Stimulated activated CD8-positive, alpha-beta memory T cell treated with anti-CD3 and anti-CD28 coated beads, Interleukin-12 subunit alpha, Interleukin-12 subunit beta, amount 100 ng/mL, for 4 hours (primary cell): ENCODE data around the gene SEC14L1.

Experiments
- DNase-seq: peaks from one replicate; pipeline ENCODE4 v3.0.0-alpha.2; 2020; ENCODE audit warnings: low read depth

Gene SEC14L1

DNA sequence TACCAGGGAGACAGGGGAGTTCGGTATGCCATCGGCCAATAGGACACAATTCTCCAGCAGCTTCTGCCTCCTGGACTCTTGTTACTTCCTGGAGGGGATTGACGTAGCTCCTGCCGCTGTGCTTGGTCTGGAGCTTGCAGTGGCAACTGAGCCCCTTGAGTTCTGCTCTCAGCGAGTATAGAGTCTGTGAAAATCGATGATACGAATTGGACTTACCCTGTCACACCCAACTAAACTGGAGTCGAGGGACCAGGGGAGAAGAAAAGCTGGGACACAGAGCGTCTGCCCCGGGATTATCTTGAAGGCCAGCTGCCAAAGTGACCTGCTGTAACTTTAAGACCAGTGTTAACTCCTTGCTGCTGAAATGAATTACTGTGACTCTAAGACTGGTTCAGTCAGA is 22.2 kb downstream of the SEC14L1 start:
- no peak for DNase-seq

- no peak for DNase-seq
Observed at GRCh38 chr17:77163511-77164280, 22.9 kb downstream of the SEC14L1 start.

DNA sequence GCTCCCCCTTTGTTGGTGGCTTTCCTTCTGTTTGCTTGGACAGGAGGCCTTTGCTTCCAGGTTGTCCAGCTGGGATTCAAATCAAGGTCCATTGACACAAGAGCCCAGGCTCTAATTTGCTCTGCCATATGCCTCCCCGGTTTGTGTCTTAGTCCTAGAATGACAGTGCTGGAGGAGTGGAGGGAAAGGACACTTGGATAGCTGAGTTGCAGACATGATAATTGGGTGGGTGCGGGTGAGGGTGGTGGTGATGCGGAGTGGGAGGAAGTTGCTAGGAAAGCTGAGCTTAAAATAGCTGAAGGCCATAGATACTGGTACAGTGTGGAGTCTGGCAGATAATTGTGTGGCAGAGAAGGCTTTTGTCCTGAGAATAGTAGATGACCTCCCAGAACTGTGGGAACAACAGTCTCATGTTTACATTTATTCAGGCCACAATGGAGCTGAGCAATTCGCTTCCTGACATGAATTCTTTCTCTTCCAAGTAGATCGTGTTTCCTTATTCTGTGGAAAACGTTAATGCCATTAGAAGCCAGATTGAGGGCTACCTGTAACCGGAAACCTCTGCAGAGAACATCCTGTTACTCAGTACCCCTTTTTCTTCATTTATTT is 23.8 kb downstream of the SEC14L1 start:
- DNase-seq = no peak

DNA sequence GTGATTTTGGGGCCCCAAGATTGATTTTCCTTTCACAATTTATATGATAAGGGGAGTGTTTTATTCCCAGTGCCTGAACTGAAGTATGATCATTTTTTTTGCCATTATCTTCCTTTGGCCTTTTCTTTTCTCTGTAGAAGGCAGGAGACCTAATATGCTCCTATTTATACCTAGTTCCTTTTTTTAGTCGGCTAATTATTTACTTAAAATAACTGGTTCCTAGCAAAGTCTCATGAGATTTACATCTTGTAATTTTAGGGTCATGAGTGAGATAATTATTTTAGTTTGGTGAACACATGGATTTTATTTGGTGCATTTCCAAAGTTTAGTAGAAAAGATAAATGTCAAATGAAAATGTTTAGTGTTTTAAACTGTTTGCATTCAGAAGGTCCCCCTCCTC is 24.8 kb downstream of the SEC14L1 start:
- DNase-seq = no peak

DNA sequence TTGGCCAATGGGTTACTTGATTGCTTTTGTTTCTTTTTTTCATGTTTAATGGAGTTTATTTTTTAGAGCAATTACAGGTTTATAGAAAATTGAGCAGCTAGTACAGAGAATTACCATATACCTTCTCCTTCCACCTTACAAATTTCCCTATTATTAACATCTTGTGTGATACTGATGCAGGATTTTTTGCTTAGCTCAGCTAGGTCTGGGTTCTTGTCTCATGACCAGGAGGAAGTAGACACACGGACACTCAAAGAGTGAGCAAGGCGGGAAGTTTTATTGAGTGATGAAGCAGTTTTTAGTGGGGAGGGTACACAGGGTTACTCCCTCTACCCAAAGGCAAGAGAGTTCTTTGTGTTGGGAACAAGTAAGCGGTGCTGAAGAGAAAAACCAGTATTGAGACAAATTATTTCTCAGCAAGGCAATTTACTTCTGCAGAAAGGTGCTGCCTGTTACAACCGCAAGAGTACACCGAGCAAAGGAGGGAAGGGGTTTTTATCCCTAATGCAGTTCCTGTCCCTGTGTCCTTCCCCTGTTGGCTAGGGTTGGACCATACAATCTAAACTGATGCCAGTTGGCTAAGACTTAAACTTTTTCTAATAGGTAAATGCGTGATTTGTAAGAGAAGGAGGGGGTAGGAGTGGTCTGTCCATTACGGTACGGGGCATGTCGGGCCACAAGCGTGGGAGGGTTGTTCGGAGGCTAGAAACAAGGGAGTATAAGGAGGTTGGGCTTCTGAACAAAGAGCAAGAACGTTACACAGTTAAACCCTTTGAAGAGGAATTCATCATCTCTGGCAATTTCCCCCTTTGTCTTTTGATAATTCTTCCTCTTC is 26.9 kb downstream of the SEC14L1 start:
- no peak for DNase-seq

GRCh38 chr17:77173104-77173503 is 32.3 kb downstream of the SEC14L1 start:
- DNase-seq = no peak

- DNase-seq = no peak
Observed at GRCh38 chr17:77174928-77175661, 34.3 kb downstream of the SEC14L1 start.

DNA sequence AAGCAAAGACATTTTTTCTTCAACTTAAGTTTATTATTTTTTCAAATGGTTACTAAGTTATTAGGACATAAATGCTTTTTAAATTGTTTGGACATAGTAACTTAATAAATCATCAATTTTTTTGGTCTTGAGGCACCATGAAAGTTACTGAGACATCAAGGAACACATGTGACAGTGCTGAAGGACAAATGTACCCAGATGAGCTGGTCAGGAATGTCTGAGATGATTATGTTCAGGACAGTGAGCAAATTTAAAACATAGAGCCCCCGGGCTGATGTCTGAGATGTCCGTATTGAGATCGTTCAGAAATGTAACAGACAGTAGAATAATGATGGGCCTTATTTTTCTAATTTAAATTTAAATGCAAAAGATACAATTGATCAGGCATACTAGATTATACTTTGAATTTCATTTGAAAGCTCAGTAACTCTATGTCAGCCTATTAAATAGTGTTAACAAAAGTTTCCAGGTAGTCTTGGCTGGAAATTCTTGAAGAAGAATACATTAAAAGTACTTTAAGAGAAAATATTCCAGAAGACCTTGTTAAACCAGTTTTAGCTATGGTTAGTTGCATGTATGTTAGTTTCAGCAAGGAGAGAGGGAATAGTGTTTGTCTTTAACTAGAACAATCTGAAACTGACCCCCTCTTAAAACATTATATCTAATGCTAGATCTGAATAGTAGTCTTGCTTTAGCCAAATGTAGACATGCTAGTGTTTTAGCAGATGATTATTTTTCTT is 36.4 kb downstream of the SEC14L1 start:
- DNase-seq = no peak

- DNase-seq = no peak
Observed at GRCh38 chr17:77178050-77178449, 37.3 kb downstream of the SEC14L1 start.

DNA sequence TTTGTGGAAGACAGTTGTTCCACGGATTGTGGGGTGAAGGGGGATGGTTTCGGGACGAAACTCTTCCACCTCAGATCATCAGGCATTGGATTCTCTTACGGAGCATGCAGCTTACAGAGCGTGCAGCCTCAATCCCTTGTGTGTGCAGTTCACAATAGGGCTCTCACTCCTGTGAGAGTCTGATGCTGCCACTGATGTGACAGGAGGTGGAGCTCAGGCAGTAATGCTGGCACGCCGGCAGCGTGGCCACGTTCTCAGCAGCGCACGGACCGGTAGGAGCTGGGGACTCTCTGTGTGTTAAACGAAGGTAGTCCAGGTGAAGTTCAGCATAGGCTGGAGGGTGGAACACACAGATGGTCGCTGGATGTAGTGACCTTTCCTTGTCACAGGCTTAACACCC is 37.8 kb downstream of the SEC14L1 start:
- DNase-seq = no peak

DNA sequence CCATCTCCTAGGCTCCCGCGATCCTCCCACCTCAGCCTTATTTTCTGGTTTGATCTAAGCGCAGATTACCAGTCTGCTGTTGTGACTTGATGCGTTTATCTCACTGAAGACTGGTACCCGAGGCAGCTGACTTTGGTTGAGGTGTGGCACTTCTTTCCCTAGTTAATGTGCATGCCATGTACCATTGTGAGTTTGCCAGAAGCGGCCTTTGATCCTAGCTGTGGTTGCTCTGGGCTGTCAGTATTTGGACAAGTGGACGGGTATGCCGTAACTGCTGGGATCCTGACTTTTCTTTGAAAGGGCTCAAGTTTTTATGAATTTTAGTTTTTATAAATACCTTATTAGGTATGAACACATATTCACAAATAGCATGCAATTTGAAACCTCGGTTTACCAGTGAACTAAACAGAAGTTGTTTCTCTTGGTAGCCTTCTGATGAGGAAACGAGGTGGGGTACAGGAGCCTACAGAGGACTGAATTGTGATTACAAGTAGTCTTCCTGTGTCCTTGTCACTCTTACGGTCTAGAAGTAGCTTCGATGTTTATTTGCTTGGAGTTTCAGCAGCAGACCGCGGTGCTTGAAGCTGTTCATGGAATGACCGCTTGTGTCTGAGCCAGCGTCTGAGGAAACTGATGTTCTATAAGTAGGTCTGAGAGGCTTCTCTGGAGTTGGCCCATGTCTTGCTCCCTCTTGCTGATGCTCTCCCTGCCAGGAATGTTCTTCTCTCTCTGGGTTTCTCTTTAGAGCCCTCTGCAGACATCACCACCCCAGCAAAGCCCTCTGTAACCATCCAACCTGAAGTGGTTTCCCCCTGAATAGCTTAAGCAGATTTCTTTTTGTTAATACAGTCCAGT is 40.0 kb downstream of the SEC14L1 start:
- DNase-seq = no peak

DNA sequence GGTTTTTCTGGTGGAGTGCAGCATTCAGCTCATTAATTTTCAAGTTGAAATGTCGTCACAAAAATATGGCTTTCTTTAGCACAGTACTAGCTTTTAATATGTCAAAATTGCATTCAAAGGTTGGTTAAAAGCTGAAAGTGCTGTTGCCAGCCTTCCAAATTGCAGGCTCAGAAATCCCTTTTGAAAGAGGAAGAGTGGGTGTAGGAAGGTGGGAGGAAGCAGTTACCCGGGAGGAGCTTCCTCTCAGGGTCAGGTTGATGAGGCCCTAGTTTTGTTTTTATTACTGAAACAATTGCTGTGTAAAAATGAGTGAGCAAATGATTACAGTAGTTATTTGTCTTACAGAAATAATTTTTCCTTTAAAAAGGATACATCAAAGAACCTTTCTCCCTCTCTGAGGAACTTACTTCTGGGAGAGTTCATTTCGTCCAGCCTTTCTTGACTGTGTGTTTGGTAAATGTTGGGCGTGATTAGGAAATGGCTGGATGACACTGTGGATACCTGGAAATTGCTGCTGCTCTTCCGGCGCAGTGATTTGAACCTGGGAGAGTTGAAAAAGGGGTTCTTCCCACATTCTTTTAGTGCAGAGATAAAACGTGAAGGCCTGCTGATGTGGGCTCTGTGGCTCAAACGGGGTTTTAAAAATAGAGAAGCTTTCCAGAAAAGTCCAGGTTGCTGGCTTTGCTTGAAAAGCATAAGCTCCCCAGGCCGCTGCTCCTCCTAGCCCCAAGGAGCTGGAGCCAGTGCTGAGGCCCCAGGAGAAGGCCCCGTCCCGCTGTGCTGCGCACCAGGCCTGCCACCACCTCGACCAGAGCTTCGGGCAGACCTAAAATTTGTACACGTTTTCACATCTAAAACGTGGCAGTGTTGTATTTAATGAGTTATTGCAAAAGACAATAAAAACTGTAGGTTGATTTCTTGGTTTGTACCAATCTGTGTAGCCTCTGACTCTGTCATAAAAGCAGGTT is 41.7 kb downstream of the SEC14L1 start:
- no peak for DNase-seq

GRCh38 chr17:77184474-77184873 is 43.7 kb downstream of the SEC14L1 start:
- no peak for DNase-seq

- DNase-seq = no peak
Observed at GRCh38 chr17:77185137-77185536, 44.4 kb downstream of the SEC14L1 start.

DNA sequence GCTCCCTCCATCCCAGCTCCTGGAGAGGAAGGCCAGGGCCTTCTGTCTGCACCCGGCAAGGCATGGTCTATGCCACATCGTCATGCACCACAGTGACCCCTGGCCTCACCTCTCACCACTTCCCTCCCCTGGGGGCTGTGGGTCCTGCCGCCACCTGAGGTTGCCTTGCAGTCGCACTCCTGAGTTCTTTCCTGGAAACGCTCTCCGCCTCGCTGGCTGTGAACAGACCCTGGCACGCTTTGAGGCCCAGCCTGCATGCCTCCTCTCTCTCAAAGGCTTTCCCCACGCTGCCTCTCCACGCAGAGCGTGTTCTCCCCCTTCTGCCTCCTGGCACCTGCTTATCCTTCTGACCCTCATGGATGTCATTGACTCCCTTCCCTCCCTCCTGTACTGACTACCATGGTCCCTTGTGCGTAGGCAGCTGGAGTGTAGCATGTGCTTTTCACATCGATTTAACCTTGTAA is 45.4 kb downstream of the SEC14L1 start:
- no peak for DNase-seq

DNA sequence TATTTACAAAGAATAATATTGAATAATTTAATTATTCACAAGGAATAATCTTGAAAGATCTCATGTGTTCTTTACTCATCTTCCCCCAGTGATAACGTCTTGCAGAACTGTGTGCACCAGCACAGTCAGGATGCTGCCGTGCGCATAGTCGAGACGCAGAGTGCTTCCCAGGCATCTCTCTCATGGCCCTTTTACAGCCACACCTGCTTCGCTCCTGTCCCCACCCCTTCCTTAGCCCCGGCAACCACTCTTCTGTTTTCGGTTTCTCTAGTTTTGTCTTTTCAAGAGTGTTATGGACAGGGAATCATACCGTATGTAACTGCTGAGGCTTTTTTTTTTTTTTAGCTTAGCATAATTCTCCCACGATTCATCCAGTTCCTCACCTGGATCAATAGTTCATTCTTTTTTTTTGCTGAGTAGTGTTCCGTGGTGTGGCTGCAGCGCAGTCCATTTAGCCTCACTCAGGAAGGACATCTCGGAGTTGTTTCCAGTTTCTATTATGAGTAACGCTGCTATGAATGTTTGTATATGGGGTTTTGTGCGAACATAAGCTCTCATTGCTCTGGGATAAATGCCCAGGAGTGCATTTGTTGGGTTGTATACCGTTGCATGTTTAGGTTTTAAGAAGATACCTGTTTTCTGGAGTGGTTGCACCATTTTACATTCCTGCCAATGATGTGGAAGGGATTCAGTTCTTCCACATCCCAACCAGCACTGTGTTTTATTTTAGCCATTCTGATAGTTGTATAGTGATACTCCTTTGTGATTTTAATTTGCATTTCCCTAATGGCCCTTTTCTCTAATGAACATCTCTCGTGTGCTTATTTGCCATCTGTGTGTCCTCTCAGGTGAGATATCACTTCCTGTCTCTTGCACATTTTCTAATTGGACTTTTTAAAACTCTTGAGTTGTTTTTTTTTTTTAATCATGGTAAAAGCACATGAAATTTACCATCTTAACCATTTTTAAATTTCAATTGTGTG is 47.6 kb downstream of the SEC14L1 start:
- DNase-seq = no peak

DNA sequence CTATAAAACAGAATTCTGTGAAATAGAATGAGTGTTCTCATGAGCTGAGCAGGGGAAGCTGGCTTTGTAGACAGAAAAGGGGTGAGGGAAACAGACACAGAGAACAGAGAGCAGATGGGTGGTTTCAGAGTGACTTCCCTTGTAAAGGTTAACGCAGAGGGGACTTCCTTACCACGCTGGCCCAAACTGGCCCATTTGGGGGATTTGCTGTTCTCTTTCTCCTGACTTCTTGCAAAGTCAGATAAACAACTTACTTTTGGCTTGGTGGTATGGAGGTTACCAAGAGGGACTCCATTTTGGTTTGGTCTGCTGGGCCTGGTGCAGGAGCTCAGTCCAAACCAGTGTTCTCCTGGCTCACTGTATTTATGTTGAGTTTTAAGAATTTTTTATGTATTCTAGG is 48.4 kb downstream of the SEC14L1 start:
- DNase-seq = no peak

DNA sequence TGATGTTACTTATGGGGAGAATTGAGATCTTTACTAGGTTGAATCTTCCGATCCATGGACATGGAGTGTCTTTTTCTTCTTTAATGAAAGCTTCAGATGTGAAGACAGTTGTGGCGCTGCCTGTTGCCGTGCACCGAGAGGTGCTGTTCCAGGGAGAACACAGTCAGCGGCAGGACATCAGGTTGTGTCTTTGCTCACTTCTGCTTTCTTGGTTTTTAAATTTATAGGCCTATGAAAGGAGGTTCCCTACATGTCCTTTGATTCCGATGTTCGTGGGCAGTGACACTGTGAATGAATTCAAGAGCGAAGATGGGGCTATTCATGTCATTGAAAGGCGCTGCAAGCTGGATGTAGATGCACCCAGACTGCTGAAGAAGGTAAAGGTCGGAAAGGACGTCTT is 49.8 kb downstream of the SEC14L1 start:
- DNase-seq = no peak
